Upper lobe of left lung (tissue), 6 donors: ENCODE measurements around the gene EYA2. TPM values are rescaled to one million over a fixed set of nuclear protein-coding genes. Genes with fewer than 3 reads are reported as not detected.
A peak's percentile ranks its signal among the peaks of the same experiment; 100 is the strongest.

Experiments used
- ATAC-seq, 2 donors: fragments of 200-7000 bp; cut with Tn5 transposase; one replicate each; pipeline ENCODE4 v1.9.1; 2022; ENCODE audit warnings: mild to moderate bottlenecking in 2 of 2, moderate library complexity in 2 of 2; ENCODE audit not compliant: low FRiP score in 2 of 2
- DNase-seq, 2 donors: peaks; one replicate each; pipeline ENCODE4 v3.0.0-alpha.2; 2019 to 2020
- H3K27ac ChIP-seq, 4 donors: fragments of 200-600 bp; sonication (generic); one replicate each; pipeline ENCODE4 v1.5.1; 2016 to 2019
- H3K27me3 ChIP-seq, 4 donors: fragments of 200-600 bp; sonication (generic); one replicate each; pipeline ENCODE4 v1.5.1; 2017 to 2019
- H3K36me3 ChIP-seq, 4 donors: fragments of 200-600 bp; sonication (generic); one replicate each; pipeline ENCODE4 v1.5.1; 2016 to 2019
- H3K4me1 ChIP-seq, 4 donors: fragments of 200-600 bp; sonication (generic); one replicate each; pipeline ENCODE4 v1.5.1; 2018 to 2019
- H3K4me3 ChIP-seq, 4 donors: fragments of 200-600 bp; sonication (generic); one replicate each; pipeline ENCODE4 v1.5.1; 2017 to 2019; ENCODE audit warnings: mild to moderate bottlenecking in 2 of 4, moderate library complexity in 1 of 4
- H3K9me3 ChIP-seq, 4 donors: fragments of 200-600 bp; sonication (generic); one replicate each; pipeline ENCODE4 v1.5.1; 2018 to 2019
- CTCF ChIP-seq, 6 experiments: fragments of 450-650 bp in 4 of 6; fragments of 200-600 bp in 2 of 6; sonication (generic) in 2 of 6; IDR thresholded peaks; one replicate each; pipeline ENCODE4 v1.5.1; 2016 to 2019; ENCODE audit warnings: antibody characterized with exemption in 6 of 6
- EP300 ChIP-seq, 4 donors: sonication (generic); formaldehyde crosslinking; IDR thresholded peaks; one replicate each; pipeline ENCODE4 v1.5.1; 2017; ENCODE audit warnings: antibody characterized with exemption in 4 of 4, control low read depth in 2 of 4
- POLR2A ChIP-seq, 4 donors: fragments of 450-650 bp; IDR thresholded peaks; one replicate each; pipeline ENCODE4 v1.5.1; 2016 to 2017; ENCODE audit warnings: antibody characterized with exemption in 4 of 4, mild to moderate bottlenecking in 2 of 4
- POLR2AphosphoS5 ChIP-seq, 2 donors: sonication (generic); formaldehyde crosslinking; IDR thresholded peaks; one replicate each; pipeline ENCODE4 v1.5.1; 2017; ENCODE audit warnings: antibody characterized with exemption in 2 of 2
- WGBS, 2 donors: methylation state at CpG; one replicate each; pipeline ENCODE4 v1.1.5; 2017 to 2018; 5-methylcytosine and 5-hydroxymethylcytosine counted together
- total RNA-seq, 6 donors: library from RNA; depleted of rRNA in 4 of 6; stranded (reverse); fragments of >200 nt in 4 of 6; gene quantifications; one replicate each; pipeline versions ENCODE4 v1.1.0 to v1.2.1, GENCODE V29; 2016 to 2021
- donor health status: DM: no; HTN: no; CAD: no; lungs with moderate emphysema.
- donor health status: DM: no; HTN: yes; CAD: no; lungs with severe emphysema.

EYA2 gene
- total RNA-seq, 6 donors from 2014 or later = 0.66 to 9.4 (median 3.0) TPM

GRCh38 chr20:47117371-47117770, 222.7 kb downstream of the EYA2 start:
- H3K4me3 ChIP-seq = no peak overlapping the region
- H3K9me3 ChIP-seq = no peaks in the 10 kb centered on the region
- WGBS, 2 donors = 73 to 74% methylated on average over 16 of the region's 16 CpGs
- no peaks in the 10 kb centered on the region for H3K36me3 ChIP-seq
- H3K27ac ChIP-seq = peak overlapping the region in 1 of 4 donors; percentile 44
- DNase-seq (no peak), ATAC-seq (no peak)
- H3K27me3 ChIP-seq = no peaks in the 10 kb centered on the region
- no peak for TF ChIP-seq POLR2AphosphoS5 (IDR thresholded peaks at IDR 0.05)
- no peak for TF ChIP-seq CTCF (IDR thresholded peaks at IDR 0.05)
- TF ChIP-seq EP300 (IDR thresholded peaks at IDR 0.05) = no peak
- TF ChIP-seq POLR2A (IDR thresholded peaks at IDR 0.05) = no peak
- H3K4me1 ChIP-seq = peaks cover 0 to 4% (median 0%) of the 10 kb centered on the region in 4 donors

- no peak for ATAC-seq
- Histone ChIP-seq H3K36me3 (no peaks in the 10 kb centered on the region), H3K27me3 (no peaks in the 10 kb centered on the region), H3K27ac (peak overlapping the region in 2 of 4 donors; percentile 44 to 49), H3K4me3 (no peak overlapping the region), H3K4me1 (peaks cover 0 to 4% (median 0%) of the 10 kb centered on the region in 4 donors), H3K9me3 (no peaks in the 10 kb centered on the region)
- TF ChIP-seq POLR2A (IDR thresholded peaks at IDR 0.05) (no peak), EP300 (IDR thresholded peaks at IDR 0.05) (no peak), POLR2AphosphoS5 (IDR thresholded peaks at IDR 0.05) (no peak), CTCF (IDR thresholded peaks at IDR 0.05) (no peak)
- DNase-seq = no peak
- WGBS, 2 donors = 18 to 28% methylated on average over 4 of the region's 4 CpGs
Measured at GRCh38 chr20:47117773-47118172, 223.1 kb downstream of the EYA2 start.

GRCh38 chr20:47118206-47118605, 223.6 kb downstream of the EYA2 start:
- 39 to 52% methylated on average over 4 of the region's 4 CpGs for WGBS, 2 donors
- Histone ChIP-seq H3K4me1 (peaks cover 0 to 4% (median 0%) of the 10 kb centered on the region in 4 donors), H3K27ac (peak overlapping the region in 2 of 4 donors; percentile 44 to 49), H3K36me3 (no peaks in the 10 kb centered on the region), H3K27me3 (no peaks in the 10 kb centered on the region), H3K9me3 (no peaks in the 10 kb centered on the region), H3K4me3 (no peak overlapping the region)
- DNase-seq (no peak), ATAC-seq (no peak)
- TF ChIP-seq POLR2A (IDR thresholded peaks at IDR 0.05) (no peak), CTCF (IDR thresholded peaks at IDR 0.05) (no peak), POLR2AphosphoS5 (IDR thresholded peaks at IDR 0.05) (no peak)

GRCh38 chr20:47118641-47119040, 224.0 kb downstream of the EYA2 start:
- Histone ChIP-seq H3K4me3 (no peak overlapping the region), H3K27ac (peak overlapping the region in 2 of 4 donors; percentile 44 to 49)
- peak in 1 of 2 donors; percentile 62 for ATAC-seq

GRCh38 chr20:47120346-47120936, 225.8 kb downstream of the EYA2 start:
- no peaks in the 10 kb centered on the region for H3K27me3 ChIP-seq

More at GRCh38 chr20:47118641-47119040, 224.0 kb downstream of the EYA2 start:
- no peaks in the 10 kb centered on the region for H3K36me3 ChIP-seq
- H3K9me3 ChIP-seq = no peaks in the 10 kb centered on the region
- H3K27me3 ChIP-seq = no peaks in the 10 kb centered on the region
- DNase-seq = no peak
- TF ChIP-seq EP300 (IDR thresholded peaks at IDR 0.05) (no peak), POLR2A (IDR thresholded peaks at IDR 0.05) (peak in 1 of 4 donors; percentile 31)
- H3K4me1 ChIP-seq = peaks cover 0 to 4% (median 0%) of the 10 kb centered on the region in 4 donors
- 37 to 49% methylated on average over 7 of the region's 7 CpGs for WGBS, 2 donors

More at GRCh38 chr20:47120346-47120936, 225.8 kb downstream of the EYA2 start:
- peaks cover 0 to 9% (median 6%) of the 10 kb centered on the region in 4 donors for H3K4me1 ChIP-seq
- H3K36me3 ChIP-seq = no peaks in the 10 kb centered on the region
- no peak overlapping the region for H3K4me3 ChIP-seq
- no peak overlapping the region for H3K27ac ChIP-seq
- no peak for ATAC-seq
- WGBS, 2 donors = 84 to 85% methylated on average over 10 of the region's 10 CpGs
- no peak for DNase-seq
- TF ChIP-seq POLR2A (IDR thresholded peaks at IDR 0.05) (no peak), POLR2AphosphoS5 (IDR thresholded peaks at IDR 0.05) (no peak), CTCF (IDR thresholded peaks at IDR 0.05) (no peak), EP300 (IDR thresholded peaks at IDR 0.05) (no peak)
- no peaks in the 10 kb centered on the region for H3K9me3 ChIP-seq
